Measurements from ENCODE around the gene MYO5A.

Gene MYO5A

DNA sequence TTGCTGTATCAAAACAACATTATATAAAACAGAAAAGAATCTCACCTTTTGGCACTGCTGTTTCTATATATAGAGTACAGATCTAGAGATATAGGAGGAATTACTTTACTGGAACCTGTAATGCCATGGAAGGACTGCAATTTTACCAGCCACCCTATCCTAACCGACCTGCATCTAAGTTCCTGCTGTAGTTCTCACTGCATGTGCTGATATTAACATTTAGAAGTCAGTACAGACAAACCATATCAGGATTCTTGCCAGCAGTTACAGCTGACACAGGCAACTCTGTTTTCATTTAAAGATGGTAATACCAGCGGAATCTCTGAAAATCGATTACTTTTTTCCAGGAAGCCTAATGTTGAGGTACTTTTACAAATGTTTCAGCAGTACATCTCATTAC, 159.7 kb downstream of the MYO5A start:
- no peak for TF ChIP-seq CTCF (IDR thresholded peaks at IDR 0.05; ENCODE audit: borderline replicate concordance, control extremely low read depth, extremely low read depth, insufficient read depth, missing control alignments)
- in situ Hi-C loops (cut with MboI; ENCODE audit: low sequenced_read_pairs, unreplicated experiment): no loop called here
- no peak for DNase-seq (ENCODE audit: low spot score)

- no peak for TF ChIP-seq CTCF (IDR thresholded peaks at IDR 0.05; ENCODE audit: borderline replicate concordance, control extremely low read depth, extremely low read depth, insufficient read depth, missing control alignments)
- DNase-seq (ENCODE audit: low spot score): no peak
- in situ Hi-C loops (cut with MboI; ENCODE audit: low sequenced_read_pairs, unreplicated experiment): no loop called here
Observed at GRCh38 chr15:52368402-52368801, 160.3 kb downstream of the MYO5A start.

- TF ChIP-seq CTCF (IDR thresholded peaks at IDR 0.05; ENCODE audit: borderline replicate concordance, control extremely low read depth, extremely low read depth, insufficient read depth, missing control alignments): no peak
- no peak for DNase-seq (ENCODE audit: low spot score)
- in situ Hi-C loops (cut with MboI; ENCODE audit: low sequenced_read_pairs, unreplicated experiment): no loop called here
Observed at GRCh38 chr15:52362497-52362896, 166.2 kb downstream of the MYO5A start.

DNA sequence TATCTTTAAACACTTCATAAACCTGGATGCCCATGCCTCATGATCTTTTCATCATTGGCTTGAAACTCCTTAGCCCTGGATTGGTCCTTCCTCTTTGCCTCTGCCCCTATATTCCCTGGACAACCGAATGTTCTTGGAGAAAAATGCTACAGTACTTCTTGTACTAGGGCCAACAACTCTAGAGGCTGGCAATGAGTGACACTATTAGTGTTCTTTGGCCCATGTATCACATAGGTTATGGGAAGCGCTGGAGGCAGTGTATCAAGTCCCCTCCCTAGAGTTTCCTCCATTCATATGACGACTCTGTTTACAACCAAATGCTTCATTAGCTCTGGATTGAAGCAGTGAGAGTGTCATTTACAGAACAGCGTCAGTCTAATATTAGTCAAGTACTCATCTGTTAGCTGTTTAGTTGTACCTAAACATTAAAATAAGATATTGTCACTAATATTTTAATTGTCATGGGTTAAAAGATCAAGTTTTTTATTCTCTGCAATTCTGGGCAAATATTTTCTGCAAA, 166.6 kb downstream of the MYO5A start:
- TF ChIP-seq CTCF (IDR thresholded peaks at IDR 0.05; ENCODE audit: borderline replicate concordance, control extremely low read depth, extremely low read depth, insufficient read depth, missing control alignments): no peak
- no peak for DNase-seq (ENCODE audit: low spot score)
- in situ Hi-C loops (cut with MboI; ENCODE audit: low sequenced_read_pairs, unreplicated experiment): no loop called here

GRCh38 chr15:52361494-52361893, 167.2 kb downstream of the MYO5A start:
- no peak for TF ChIP-seq CTCF (IDR thresholded peaks at IDR 0.05; ENCODE audit: borderline replicate concordance, control extremely low read depth, extremely low read depth, insufficient read depth, missing control alignments)
- in situ Hi-C loops (cut with MboI; ENCODE audit: low sequenced_read_pairs, unreplicated experiment): no loop called here
- no peak for DNase-seq (ENCODE audit: low spot score)

DNA sequence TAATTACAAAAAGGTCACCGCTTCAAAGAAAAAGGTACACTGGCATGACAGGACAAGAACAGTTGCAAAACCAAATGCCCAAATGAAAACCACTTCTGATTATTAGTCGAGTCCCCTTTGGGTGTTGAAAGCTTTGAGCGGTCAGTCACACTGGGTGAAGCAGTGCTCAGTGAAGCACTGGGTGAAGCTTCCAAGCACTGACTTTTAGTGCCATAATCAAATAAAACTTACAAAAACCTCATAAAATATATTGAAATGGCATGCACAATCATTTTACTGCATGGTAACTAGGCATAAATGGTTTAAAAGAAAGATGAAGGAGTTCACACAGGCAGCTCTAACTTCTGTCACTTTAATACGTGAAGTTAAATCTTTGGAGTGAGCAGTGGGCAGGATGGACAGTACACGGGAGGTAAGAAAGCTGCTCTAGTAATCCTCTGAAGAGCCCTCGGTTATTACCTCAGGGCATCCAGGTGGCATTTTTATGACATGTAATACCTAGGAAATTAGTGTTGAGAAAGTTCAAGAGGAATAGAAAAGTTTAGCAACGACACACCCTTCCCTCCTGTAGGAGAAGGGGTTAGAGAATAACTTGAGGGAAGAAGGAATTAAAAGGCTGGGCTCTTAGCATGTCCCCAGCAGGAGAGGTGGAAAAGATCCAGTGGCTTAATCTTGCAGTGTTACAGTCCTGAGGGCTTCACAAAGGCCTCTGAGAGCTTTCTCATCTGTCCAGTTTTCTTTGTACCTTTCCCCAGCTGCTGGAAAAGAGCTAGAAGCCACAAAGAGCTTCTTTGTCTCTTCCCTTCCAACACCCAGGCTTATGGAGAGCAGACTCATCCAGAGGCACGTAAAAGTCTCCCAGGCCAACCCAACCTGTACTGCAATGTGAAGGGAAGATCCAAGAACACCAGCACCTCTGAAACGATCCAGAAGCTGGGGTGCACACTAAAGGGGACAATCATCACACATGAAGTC, 168.2 kb downstream of the MYO5A start:
- DNase-seq (ENCODE audit: low spot score): no peak
- no peak for TF ChIP-seq CTCF (IDR thresholded peaks at IDR 0.05; ENCODE audit: borderline replicate concordance, control extremely low read depth, extremely low read depth, insufficient read depth, missing control alignments)
- in situ Hi-C loops (cut with MboI; ENCODE audit: low sequenced_read_pairs, unreplicated experiment): no loop called here
